K562 treated with DMSO at 1 percent for 48 hours (cell line): ENCODE data around the gene PAK1IP1. TPM values are rescaled to one million over a fixed set of nuclear protein-coding genes. Genes with fewer than 3 reads are reported as not detected.

Experiments
- total RNA-seq: library from RNA; unstranded; fragments of 300-600 nt; gene quantifications from 2 replicates; pipeline ENCODE4 v1.2.3, GENCODE V29; 2022; ENCODE audit warnings: low replicate concordance; ENCODE audit errors: extremely low read depth

PAK1IP1 gene, protein sequence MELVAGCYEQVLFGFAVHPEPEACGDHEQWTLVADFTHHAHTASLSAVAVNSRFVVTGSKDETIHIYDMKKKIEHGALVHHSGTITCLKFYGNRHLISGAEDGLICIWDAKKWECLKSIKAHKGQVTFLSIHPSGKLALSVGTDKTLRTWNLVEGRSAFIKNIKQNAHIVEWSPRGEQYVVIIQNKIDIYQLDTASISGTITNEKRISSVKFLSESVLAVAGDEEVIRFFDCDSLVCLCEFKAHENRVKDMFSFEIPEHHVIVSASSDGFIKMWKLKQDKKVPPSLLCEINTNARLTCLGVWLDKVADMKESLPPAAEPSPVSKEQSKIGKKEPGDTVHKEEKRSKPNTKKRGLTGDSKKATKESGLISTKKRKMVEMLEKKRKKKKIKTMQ
- not detected in 2 replicates for total RNA-seq

DNA sequence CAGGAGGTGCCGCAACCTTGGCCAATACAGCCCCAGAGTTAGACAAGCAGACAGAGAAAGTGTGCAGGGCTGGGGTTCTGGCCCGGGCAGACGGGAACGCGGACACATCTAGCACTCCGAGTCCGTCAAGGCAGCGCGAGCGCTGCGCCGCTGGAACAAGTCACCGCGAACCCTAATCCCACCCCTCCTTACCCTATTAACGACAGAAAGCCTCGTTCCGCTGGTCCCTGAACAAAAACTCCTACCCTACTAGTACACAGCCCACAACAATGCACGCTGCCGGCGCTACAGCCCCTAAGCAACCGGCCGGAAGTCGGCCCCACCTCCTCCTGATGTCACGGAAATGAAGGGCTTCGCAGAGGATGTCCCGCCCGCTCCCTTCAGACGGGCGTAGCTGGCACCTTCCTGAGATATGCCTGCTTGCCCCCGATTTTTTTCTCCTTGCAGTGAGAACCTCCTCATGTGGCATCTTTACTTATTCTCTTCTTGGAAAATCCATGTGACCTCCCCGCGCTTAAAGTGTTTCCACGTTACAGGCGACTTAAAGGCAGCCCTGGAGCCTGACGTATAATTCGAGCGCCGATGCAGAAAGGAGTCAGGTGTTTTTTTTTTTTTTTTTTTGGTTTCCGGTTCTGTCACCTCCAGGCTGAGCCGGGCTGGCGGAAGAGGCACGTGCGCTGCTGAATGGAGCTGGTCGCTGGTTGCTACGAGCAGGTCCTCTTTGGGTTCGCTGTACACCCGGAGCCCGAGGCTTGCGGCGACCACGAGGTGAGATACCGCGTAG is at the start of gene PAK1IP1, which contains the start of gene C6orf52:
Gene PAK1IP1, plus strand, starts transcription at position 671 of the 784 bp plus-strand sequence. Its CDS starts 14 bp downstream, at position 685.
Gene C6orf52, minus strand, starts transcription at position 315 of the 784 bp plus-strand sequence. CDS start 7,066 bp downstream, outside the sequence.

DNA sequence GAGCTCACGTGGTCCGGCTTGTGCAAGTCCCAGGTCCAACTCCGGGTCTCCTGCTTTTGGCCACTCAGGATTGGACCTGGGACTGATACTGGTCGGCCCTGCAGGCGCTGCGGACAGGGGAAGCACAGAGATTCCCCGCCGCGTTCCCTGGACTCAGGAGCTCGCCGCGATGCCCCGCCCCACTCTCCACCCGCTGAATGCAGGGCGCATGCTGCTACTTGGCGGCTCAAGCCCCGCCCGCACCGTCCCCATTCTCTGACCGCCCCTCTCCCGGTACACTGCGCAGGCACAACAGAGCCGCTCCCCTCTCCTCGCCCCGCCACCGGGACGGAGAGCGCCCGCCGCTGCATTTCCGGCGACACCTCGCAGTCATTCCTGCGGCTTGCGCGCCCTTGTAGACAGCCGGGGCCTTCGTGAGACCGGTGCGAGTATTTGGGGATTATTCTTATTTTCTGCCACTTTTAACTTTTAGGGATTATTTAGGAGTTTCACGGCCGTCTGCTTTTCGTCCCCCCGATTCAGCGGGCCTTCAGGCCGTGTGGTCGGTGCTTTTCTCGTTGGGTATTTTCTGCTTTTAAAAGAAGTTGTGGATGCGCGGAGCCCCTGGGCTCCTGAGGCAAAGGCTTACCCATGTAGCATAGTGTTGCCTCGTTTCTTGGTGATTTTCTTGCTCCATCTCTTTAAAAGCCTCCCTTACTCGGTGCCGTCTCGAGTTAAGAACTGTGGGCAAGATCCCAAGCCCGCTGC is 28.2 kb downstream of the PAK1IP1 start, which contains the start of gene TMEM14C:
Gene TMEM14C, plus strand, starts transcription at position 251 of the 747 bp plus-strand sequence. CDS start 1,544 bp downstream, outside the sequence.

DNA sequence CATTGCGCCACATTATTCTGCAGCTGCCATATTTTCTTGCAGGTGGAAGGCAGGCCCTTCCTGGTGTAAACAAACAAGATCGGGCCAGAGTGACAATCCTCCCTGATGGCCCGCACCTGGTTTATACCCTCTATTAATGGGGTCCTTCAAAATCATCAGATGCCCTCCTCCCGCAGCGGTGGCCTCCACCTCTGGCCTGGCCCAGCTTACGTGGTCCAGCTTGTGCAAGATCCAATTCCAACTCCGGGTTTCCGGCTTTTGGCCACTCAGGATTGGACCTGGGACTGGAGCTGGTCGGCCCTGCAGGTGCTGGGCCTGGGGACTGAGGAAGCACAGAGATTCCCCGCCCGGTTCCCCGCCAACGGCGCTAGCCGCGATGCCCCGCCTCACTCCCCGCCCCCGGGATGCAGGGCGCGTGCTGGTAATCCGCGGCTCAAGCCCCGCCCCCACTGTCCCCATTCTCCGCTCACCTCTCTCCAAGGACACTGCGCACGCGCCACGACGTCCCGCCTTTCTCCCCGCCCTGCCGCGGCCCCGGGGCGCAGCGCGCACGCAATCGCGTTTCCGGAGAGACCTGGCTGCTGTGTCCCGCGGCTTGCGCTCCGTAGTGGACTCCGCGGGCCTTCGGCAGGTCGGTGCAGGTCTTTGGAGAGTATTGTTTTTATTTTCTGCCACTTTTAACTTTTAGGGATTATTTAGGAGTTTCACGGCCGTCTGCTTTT is 52.6 kb downstream of the PAK1IP1 start, which contains the start of gene TMEM14B:
Gene TMEM14B, plus strand, starts transcription at position 555 of the 722 bp plus-strand sequence. CDS start 1,441 bp downstream, outside the sequence.

Other genes with a start within 250 kb of the PAK1IP1 start
- gene GCNT2, start 173.6 kb upstream of the PAK1IP1 start, total RNA-seq: not detected in 2 replicates
- not detected in 2 replicates for gene C6orf52, start 356 bp upstream of the PAK1IP1 start, total RNA-seq
- gene TMEM14C, start 28.1 kb downstream of the PAK1IP1 start, total RNA-seq: not detected in 2 replicates
- not detected in 2 replicates for gene TMEM14B, start 52.8 kb downstream of the PAK1IP1 start, total RNA-seq
- not detected in 2 replicates for gene MAK, start 143.6 kb downstream of the PAK1IP1 start, total RNA-seq
- not detected in 2 replicates for gene GCM2, start 187.1 kb downstream of the PAK1IP1 start, total RNA-seq
- not detected in 2 replicates for gene SYCP2L, start 192.1 kb downstream of the PAK1IP1 start, total RNA-seq